Measurements from ENCODE around the gene KLLN. TPM values are rescaled to one million over a fixed set of nuclear protein-coding genes. Genes with fewer than 3 reads are reported as not detected.
"Not testable (repeated sequence)": the region's sequence is repeated elsewhere in the genome, so short reads cannot be mapped to it uniquely, and the experiment has no call there.

The KLLN gene
- 0.35 TPM for polyA plus RNA-seq (2013, experiment 1 of 2)
- polyA plus RNA-seq (2013, experiment 2 of 2) = 0.32 TPM

- Histone ChIP-seq H3K9ac (ENCODE audit: low read depth, low read length) (peak within 1 kb of the TSS; percentile 94), H3K4me1 (ENCODE audit: insufficient read depth, low read length) (peaks cover 19% of the 10 kb centered on the region), H3K27me3 (ENCODE audit: insufficient read depth, low read length) (no peaks in the 10 kb centered on the region), H3K36me3 (ENCODE audit: insufficient read depth, low read length) (peaks cover 3% of the 10 kb centered on the region; the same call in 1 of the 2 replicates), H3K9me3 (ENCODE audit: insufficient read depth, low read depth, low read length) (no peaks in the 10 kb centered on the region), H3K4me3 (ENCODE audit: low read length) (peak within 1 kb of the TSS; percentile 96), H3K27ac (ENCODE audit: low read depth, low read length) (peak within 1 kb of the TSS; percentile 96)
- WGBS = under 1% methylated on average over 89 of the region's 89 CpGs
Observed at GRCh38 chr10:87863053-87863943, at the start of gene KLLN, which contains the start of gene PTEN. TSS of gene KLLN (minus strand) at chr10:87863533. CDS start at chr10:87862487, 1,046 bp downstream. TSS of gene PTEN (plus strand) at chr10:87863625. CDS start at chr10:87864470, 845 bp downstream.

GRCh38 chr10:87903396-87903795, 40.1 kb upstream of the KLLN start:
- Histone ChIP-seq H3K9me3 (ENCODE audit: insufficient read depth, low read depth, low read length) (peaks cover 12% of the 10 kb centered on the region), H3K36me3 (ENCODE audit: insufficient read depth, low read length) (peaks cover 25% of the 10 kb centered on the region)
- WGBS = 95% methylated on average over 8 of the region's 8 CpGs
- H3K4me1 ChIP-seq (ENCODE audit: insufficient read depth, low read length); H3K9ac ChIP-seq (ENCODE audit: low read depth, low read length); H3K27ac ChIP-seq (ENCODE audit: low read depth, low read length); H3K27me3 ChIP-seq (ENCODE audit: insufficient read depth, low read length); H3K4me3 ChIP-seq (ENCODE audit: low read length): not testable (repeated sequence)

GRCh38 chr10:87897957-87898356, 34.6 kb upstream of the KLLN start:
- H3K27me3 ChIP-seq (ENCODE audit: insufficient read depth, low read length); H3K9me3 ChIP-seq (ENCODE audit: insufficient read depth, low read depth, low read length); H3K4me3 ChIP-seq (ENCODE audit: low read length); H3K27ac ChIP-seq (ENCODE audit: low read depth, low read length); H3K9ac ChIP-seq (ENCODE audit: low read depth, low read length); H3K4me1 ChIP-seq (ENCODE audit: insufficient read depth, low read length): not testable (repeated sequence)
- H3K36me3 ChIP-seq (ENCODE audit: insufficient read depth, low read length) = peaks cover 17% of the 10 kb centered on the region
- 96% methylated on average over 8 of the region's 8 CpGs for WGBS

- no peaks in the 10 kb centered on the region for H3K4me1 ChIP-seq (ENCODE audit: insufficient read depth, low read length)
- H3K9ac ChIP-seq (ENCODE audit: low read depth, low read length) = no peak overlapping the region
- H3K36me3 ChIP-seq (ENCODE audit: insufficient read depth, low read length) = peaks cover 14% of the 10 kb centered on the region
- no CpG with 5 or more reads among the region's 2 CpGs for WGBS
- H3K27me3 ChIP-seq (ENCODE audit: insufficient read depth, low read length) = no peaks in the 10 kb centered on the region
- no peak overlapping the region for H3K27ac ChIP-seq (ENCODE audit: low read depth, low read length)
- H3K4me3 ChIP-seq (ENCODE audit: low read length) = no peak overlapping the region
- 0 out of 2 replicates have a peak, but pooled peaks cover 4% of the 10 kb centered on the region for H3K9me3 ChIP-seq (ENCODE audit: insufficient read depth, low read depth, low read length)
Observed at GRCh38 chr10:87896216-87896615, 32.9 kb upstream of the KLLN start.

- WGBS = 91% methylated on average over 1 of the region's 1 CpG
- Histone ChIP-seq H3K36me3 (ENCODE audit: insufficient read depth, low read length) (peaks cover 14% of the 10 kb centered on the region), H3K27me3 (ENCODE audit: insufficient read depth, low read length) (no peaks in the 10 kb centered on the region)
Observed at GRCh38 chr10:87895430-87895829, 32.1 kb upstream of the KLLN start.

GRCh38 chr10:87887548-87888289, 24.4 kb upstream of the KLLN start:
- Histone ChIP-seq H3K4me3 (ENCODE audit: low read length) (no peak overlapping the region), H3K36me3 (ENCODE audit: insufficient read depth, low read length) (peaks cover 32% of the 10 kb centered on the region), H3K4me1 (ENCODE audit: insufficient read depth, low read length) (no peaks in the 10 kb centered on the region), H3K9me3 (ENCODE audit: insufficient read depth, low read depth, low read length) (peaks cover 12% of the 10 kb centered on the region), H3K27me3 (ENCODE audit: insufficient read depth, low read length) (no peaks in the 10 kb centered on the region), H3K27ac (ENCODE audit: low read depth, low read length) (no peak overlapping the region), H3K9ac (ENCODE audit: low read depth, low read length) (no peak overlapping the region)
- 93% methylated on average over 2 of the region's 2 CpGs for WGBS

More at GRCh38 chr10:87895430-87895829, 32.1 kb upstream of the KLLN start:
- H3K4me3 ChIP-seq (ENCODE audit: low read length) = no peak overlapping the region
- H3K9me3 ChIP-seq (ENCODE audit: insufficient read depth, low read depth, low read length) = 0 out of 2 replicates have a peak, but pooled peaks cover 4% of the 10 kb centered on the region
- no peaks in the 10 kb centered on the region for H3K4me1 ChIP-seq (ENCODE audit: insufficient read depth, low read length)
- H3K27ac ChIP-seq (ENCODE audit: low read depth, low read length) = no peak overlapping the region
- no peak overlapping the region for H3K9ac ChIP-seq (ENCODE audit: low read depth, low read length)

- WGBS = 97% methylated on average over 1 of the region's 1 CpG
- H3K4me3 ChIP-seq (ENCODE audit: low read length) = no peak overlapping the region
- H3K36me3 ChIP-seq (ENCODE audit: insufficient read depth, low read length) = peaks cover 36% of the 10 kb centered on the region
Observed at GRCh38 chr10:87887146-87887545, 23.8 kb upstream of the KLLN start.

GRCh38 chr10:87886635-87887034, 23.3 kb upstream of the KLLN start:
- Histone ChIP-seq H3K4me1 (ENCODE audit: insufficient read depth, low read length) (no peaks in the 10 kb centered on the region), H3K27me3 (ENCODE audit: insufficient read depth, low read length) (no peaks in the 10 kb centered on the region), H3K9ac (ENCODE audit: low read depth, low read length) (no peak overlapping the region), H3K4me3 (ENCODE audit: low read length) (no peak overlapping the region), H3K27ac (ENCODE audit: low read depth, low read length) (no peak overlapping the region), H3K36me3 (ENCODE audit: insufficient read depth, low read length) (peaks cover 36% of the 10 kb centered on the region), H3K9me3 (ENCODE audit: insufficient read depth, low read depth, low read length) (peaks cover 12% of the 10 kb centered on the region)
- 82% methylated on average over 2 of the region's 2 CpGs for WGBS

More at GRCh38 chr10:87887146-87887545, 23.8 kb upstream of the KLLN start:
- H3K27me3 ChIP-seq (ENCODE audit: insufficient read depth, low read length) = no peaks in the 10 kb centered on the region
- no peaks in the 10 kb centered on the region for H3K4me1 ChIP-seq (ENCODE audit: insufficient read depth, low read length)
- H3K27ac ChIP-seq (ENCODE audit: low read depth, low read length) = no peak overlapping the region
- peaks cover 12% of the 10 kb centered on the region for H3K9me3 ChIP-seq (ENCODE audit: insufficient read depth, low read depth, low read length)
- H3K9ac ChIP-seq (ENCODE audit: low read depth, low read length) = no peak overlapping the region

- Histone ChIP-seq H3K27me3 (ENCODE audit: insufficient read depth, low read length) (no peaks in the 10 kb centered on the region), H3K4me3 (ENCODE audit: low read length) (no peak overlapping the region), H3K9ac (ENCODE audit: low read depth, low read length) (no peak overlapping the region), H3K36me3 (ENCODE audit: insufficient read depth, low read length) (peaks cover 51% of the 10 kb centered on the region), H3K4me1 (ENCODE audit: insufficient read depth, low read length) (peaks cover 5% of the 10 kb centered on the region; the same call in 1 of the 2 replicates), H3K9me3 (ENCODE audit: insufficient read depth, low read depth, low read length) (peaks cover 12% of the 10 kb centered on the region), H3K27ac (ENCODE audit: low read depth, low read length) (no peak overlapping the region)
- 86% methylated on average over 2 of the region's 2 CpGs for WGBS
Observed at GRCh38 chr10:87882555-87883294, 19.4 kb upstream of the KLLN start.

- H3K4me1 ChIP-seq (ENCODE audit: insufficient read depth, low read length); H3K27me3 ChIP-seq (ENCODE audit: insufficient read depth, low read length); H3K27ac ChIP-seq (ENCODE audit: low read depth, low read length); H3K4me3 ChIP-seq (ENCODE audit: low read length); H3K9ac ChIP-seq (ENCODE audit: low read depth, low read length): not testable (repeated sequence)
- WGBS = 95% methylated on average over 5 of the region's 5 CpGs
- Histone ChIP-seq H3K36me3 (ENCODE audit: insufficient read depth, low read length) (peaks cover 39% of the 10 kb centered on the region), H3K9me3 (ENCODE audit: insufficient read depth, low read depth, low read length) (peaks cover 12% of the 10 kb centered on the region)
Observed at GRCh38 chr10:87881373-87882059, 18.2 kb upstream of the KLLN start.

Measured in HUES64 (cell line).